Endothelial cell of umbilical vein (primary cell): ENCODE data around the gene OGG1. TPM values are rescaled to one million over a fixed set of nuclear protein-coding genes. Genes with fewer than 3 reads are reported as not detected.

ENCODE experiments used
- BruUV-seq: library from RNA; stranded (reverse); fragments of 400-500 nt; replicated peaks from 2 replicates; lab custom pipeline; 2021; lab: Mats Ljungman, UMichigan
- CTCF ChIA-PET: fragments of 300-600, 350-600 bp; sonication (Branson Sonifier 250); formaldehyde crosslinking; loops from one replicate; lab custom pipeline; 2021; ENCODE audit warnings: antibody characterized with exemption, inconsistent platforms; lab: Charles Lee
- POLR2A ChIA-PET: fragments of 300-600, 350-600 bp; sonication (Branson Sonifier 250); formaldehyde crosslinking; loops from one replicate; lab custom pipeline; 2021; ENCODE audit warnings: antibody characterized with exemption, inconsistent platforms; lab: Charles Lee
- DNase-seq: peaks from one replicate; pipeline ENCODE4 v3.0.0-alpha.2; 2011; ENCODE audit warnings: low read depth, low spot score
- FAIRE-seq: peaks from 2 replicates; lab custom pipeline; 2011; peaks lifted over from hg19 to GRCh38; lab: Jason Lieb, UNC
- H2AFZ ChIP-seq: 2 replicates; pipeline ENCODE4 v1.6.0; 2012; ENCODE audit warnings: low read depth, low read length, control low read depth, inconsistent platforms
- H3K27ac ChIP-seq: 2 replicates; pipeline ENCODE4 v1.5.1; 2011; ENCODE audit warnings: low read depth, mild to moderate bottlenecking, control low read depth, low read length, moderate library complexity; ENCODE audit not compliant: insufficient read depth
- H3K27me3 ChIP-seq, 2 experiments: 2 replicates each; pipeline versions ENCODE4 v1.6.0 to v1.6.1; 2011; ENCODE audit warnings: low read length in 2 of 2, mixed read lengths in 1 of 2; ENCODE audit not compliant: control insufficient read depth in 2 of 2, insufficient read depth in 2 of 2
- H3K36me3 ChIP-seq, 2 experiments: 2 replicates in 1 of 2; 3 replicates in 1 of 2; pipeline ENCODE4 v1.5.1; 2011; ENCODE audit warnings: low read length in 2 of 2, mild to moderate bottlenecking in 1 of 2, moderate library complexity in 1 of 2; ENCODE audit not compliant: control insufficient read depth in 2 of 2, insufficient read depth in 2 of 2; ENCODE audit errors: extremely low read depth in 1 of 2
- H3K4me1 ChIP-seq: 3 replicates; pipeline ENCODE4 v1.5.1; 2011; ENCODE audit warnings: mild to moderate bottlenecking, low read length; ENCODE audit not compliant: control insufficient read depth, insufficient read depth; ENCODE audit errors: extremely low read depth
- H3K4me2 ChIP-seq: 2 replicates; pipeline ENCODE4 v1.6.1; 2011; ENCODE audit warnings: low read length, control low read depth, mixed read lengths; ENCODE audit not compliant: insufficient read depth
- H3K4me3 ChIP-seq, 3 experiments: fragments of 200-600 bp in 1 of 3; sonication (generic), shearing (Covaris generic) in 1 of 3; replicated peaks in 1 of 3; 2 replicates each; pipeline ENCODE4 v1.5.1; 2011 to 2016; ENCODE audit warnings: control low read depth in 3 of 3, low read length in 3 of 3, mild to moderate bottlenecking in 2 of 3, inconsistent platforms in 1 of 3, low read depth in 1 of 3, moderate library complexity in 1 of 3; ENCODE audit not compliant: insufficient read depth in 1 of 3
- H3K79me2 ChIP-seq: 2 replicates; pipeline ENCODE4 v1.6.0; 2012; ENCODE audit warnings: low read length, inconsistent platforms; ENCODE audit not compliant: control insufficient read depth, insufficient read depth
- H3K9ac ChIP-seq: replicated peaks from 2 replicates; pipeline ENCODE3; 2011; ENCODE audit warnings: low read length, control low read depth; ENCODE audit not compliant: insufficient read depth; ENCODE audit errors: extremely low read depth
- H3K9me1 ChIP-seq: replicated peaks from 3 replicates; pipeline ENCODE4 v1.6.0; 2011; ENCODE audit warnings: mild to moderate bottlenecking, low read length; ENCODE audit not compliant: control insufficient read depth, insufficient read depth; ENCODE audit errors: extremely low read depth
- H3K9me3 ChIP-seq: replicated peaks from 2 replicates; pipeline ENCODE4 v1.5.1; 2012; ENCODE audit warnings: low read length, inconsistent platforms; ENCODE audit not compliant: control insufficient read depth, insufficient read depth
- H4K20me1 ChIP-seq: replicated peaks from 2 replicates; pipeline ENCODE3; 2011; ENCODE audit warnings: mild to moderate bottlenecking, low read length; ENCODE audit not compliant: control insufficient read depth, insufficient read depth; ENCODE audit errors: extremely low read depth
- CTCF ChIP-seq, 2 donors: IDR thresholded peaks; 1 replicate in 1 of 2; 2 replicates in 1 of 2; pipeline ENCODE4 v1.5.1; 2011; ENCODE audit warnings: low read length in 2 of 2, mild to moderate bottlenecking in 2 of 2, moderate library complexity in 2 of 2, control low read depth in 1 of 2, inconsistent platforms in 1 of 2, low read depth in 1 of 2; ENCODE audit not compliant: insufficient read depth in 1 of 2; ENCODE audit errors: extremely low read depth in 1 of 2
- EZH2 ChIP-seq: IDR thresholded peaks from 2 replicates; pipeline ENCODE4 v1.6.1; 2012; ENCODE audit warnings: borderline replicate concordance, low read depth, mild to moderate bottlenecking, moderate library complexity, low read length, inconsistent platforms; ENCODE audit not compliant: severe bottlenecking
- dilution Hi-C: fragments of 300-500 bp; cut with MboI; formaldehyde crosslinking; loops from one replicate; pipeline ENCODE4 v1.15.0; 2019; ENCODE audit warnings: low sequenced_read_pairs; ENCODE audit not compliant: extremely low pct_ligation_motif_present
- intact Hi-C: fragments of 100-400 bp; cut with micrococcal nuclease; formaldehyde crosslinking; loops from one replicate; pipeline ENCODE4 v1.10.0; 2022
- polyA plus RNA-seq, 4 experiments: library from polyadenylated mRNA; depleted of rRNA in 3 of 4; stranded (reverse) in 3 of 4; unstranded in 1 of 4; fragments of >200 nt; gene quantifications; 2 replicates each; pipeline versions ENCODE4 v1.2.1 to v1.2.3, GENCODE V29; 2011 to 2012; ENCODE audit warnings: missing spikeins in 1 of 4
- total RNA-seq: library from RNA; stranded (reverse); gene quantifications from 2 replicates; pipeline ENCODE4 v1.2.3, GENCODE V29; 2021

Gene OGG1
- total and polyA plus RNA-seq, 2 donors (not counting 3 experiments of a cell fraction or from before 2014, with no cell fraction given) = 24.1 to 32.1 TPM

GRCh38 chr3:9736831-9737230 is 12.9 kb upstream of the OGG1 start:
- DNase-seq = no peak
- dilution Hi-C loops = no loop called here
- H3K4me1 ChIP-seq = peaks cover 11% of the 10 kb centered on the region
- H3K27ac ChIP-seq = no peak overlapping the region
- no peak overlapping the region for H3K4me2 ChIP-seq
- no peak for TF ChIP-seq CTCF (IDR thresholded peaks at IDR 0.05; ENCODE audit: extremely low read depth in 1 of 2, insufficient read depth in 1 of 2, low read depth in 1 of 2, low read length in 2 of 2)
- TF ChIP-seq EZH2 = no peak
- CTCF ChIA-PET = interaction anchor here (0.6 to 1.5 kb wide), 4 partner anchors 11 to 147 kb away, joined by 3 to 5 read pairs (median 3); partner anchors contain the start of gene OGG1
- peaks cover 4% of the 10 kb centered on the region for H4K20me1 ChIP-seq
- no peak for FAIRE-seq
- no peaks in the 10 kb centered on the region for H3K9me1 ChIP-seq
- POLR2A ChIA-PET = no interaction called here
- no peaks in the 10 kb centered on the region for H3K27me3 ChIP-seq
- no TSS peak for BruUV-seq
- H3K36me3 ChIP-seq = peaks cover 33 to 58% of the 10 kb centered on the region in 2 experiments
- H3K4me3 ChIP-seq = no peak overlapping the region
- peaks cover 40% of the 10 kb centered on the region for H3K79me2 ChIP-seq
- no peak overlapping the region for H2AFZ ChIP-seq
- no peak overlapping the region for H3K9ac ChIP-seq
- intact Hi-C loops = no loop called here
- H3K9me3 ChIP-seq = no peaks in the 10 kb centered on the region

- intact Hi-C loops (no loop called here), dilution Hi-C loops (no loop called here)
- Histone ChIP-seq H3K4me3 (no peak overlapping the region), H3K27me3 (no peaks in the 10 kb centered on the region), H2AFZ (no peak overlapping the region), H3K36me3 (peaks cover 42 to 75% of the 10 kb centered on the region in 2 experiments), H3K79me2 (peaks cover 16% of the 10 kb centered on the region), H3K9ac (no peak overlapping the region), H4K20me1 (no peaks in the 10 kb centered on the region), H3K4me1 (no peaks in the 10 kb centered on the region), H3K4me2 (no peak overlapping the region), H3K27ac (no peak overlapping the region), H3K9me3 (no peaks in the 10 kb centered on the region), H3K9me1 (no peaks in the 10 kb centered on the region)
- DNase-seq (no peak), FAIRE-seq (no peak)
- ChIA-PET POLR2A (no interaction called here), CTCF (no interaction called here)
- no TSS peak for BruUV-seq
- TF ChIP-seq EZH2 = no peak
Observed at GRCh38 chr3:9739181-9739580, 10.6 kb upstream of the OGG1 start.
